GM12878 (cell line): Measurements from ENCODE around the gene CUL1. TPM values are rescaled to one million over a fixed set of nuclear protein-coding genes. Genes with fewer than 3 reads are reported as not detected.

Source experiments
- CBX5 ChIP-seq: sonication (generic); IDR thresholded peaks from 2 replicates; pipeline ENCODE4 v1.6.1; 2016; ENCODE audit warnings: low read depth, moderate library complexity, mild to moderate bottlenecking, inconsistent platforms
- NFYA ChIP-seq: IDR thresholded peaks from 2 replicates; pipeline ENCODE4 v1.6.1; 2011; ENCODE audit warnings: low read depth, mild to moderate bottlenecking, low read length, improper control_type of control experiment, borderline replicate concordance
- NR2C2 ChIP-seq: IDR thresholded peaks from 2 replicates; pipeline ENCODE4 v1.6.1; 2011; ENCODE audit warnings: borderline replicate concordance, low read depth; ENCODE audit not compliant: control insufficient read depth, insufficient read length
- SKIL ChIP-seq: fragments of 450-650 bp; IDR thresholded peaks from 2 replicates; pipeline ENCODE4 v1.6.1; 2017; ENCODE audit warnings: mild to moderate bottlenecking, low read depth, inconsistent platforms; ENCODE audit not compliant: poor library complexity, severe bottlenecking
- ZNF384 ChIP-seq: IDR thresholded peaks from 2 replicates; pipeline ENCODE4 v1.6.1; 2012; ENCODE audit warnings: low read depth, mild to moderate bottlenecking, low read length, improper control_type of control experiment, borderline replicate concordance
- polyA plus RNA-seq, 11 experiments: library from polyadenylated mRNA; depleted of rRNA in 4 of 11; unstranded in 6 of 11; stranded (reverse) in 5 of 11; fragments of >200 nt; fragmentation: Nextera tagmentation in 4 of 11; fragmentation: Illumina TruSeq in 1 of 11; extraction: Ambion mirVana in 4 of 11; extraction: Trizol in 1 of 11; gene quantifications; 1 replicate in 1 of 11; 2 replicates in 10 of 11; pipeline versions ENCODE4 v1.2.1 to v1.2.3, GENCODE V29; 2011 to 2016; ENCODE audit warnings: inconsistent platforms in 2 of 11, missing spikeins in 2 of 11, low read depth in 1 of 11
- total RNA-seq, 4 experiments: library from RNA; depleted of rRNA in 3 of 4; stranded (reverse); fragments of >200 nt in 3 of 4; fragmentation: Illumina TruSeq in 1 of 4; extraction: Trizol in 1 of 4; gene quantifications; 2 replicates each; pipeline versions ENCODE4 v1.2.1 to v1.2.3, GENCODE V29; 2013 to 2021
- TF ChIP-seq, protein P1 (sequence below): fragments of 450-650 bp; IDR thresholded peaks from 2 replicates; pipeline ENCODE4 v1.6.1; 2016; ENCODE audit warnings: mild to moderate bottlenecking, moderate library complexity, borderline replicate concordance
- TF ChIP-seq, protein P2 (sequence below): IDR thresholded peaks from 2 replicates; pipeline ENCODE4 v1.6.1; 2011; ENCODE audit warnings: borderline replicate concordance, low read depth, mild to moderate bottlenecking, moderate library complexity, low read length; ENCODE audit not compliant: insufficient read depth, poor library complexity, severe bottlenecking

The CUL1 gene
- total and polyA plus RNA-seq, 10 of the 15 experiments (the other 5 are each of a cell fraction or from before 2014, with no cell fraction given) = 13.3 to 63.9 (median 45.9) TPM

GRCh38 chr7:148813890-148814289 lies 115.2 kb downstream of the CUL1 start (continued):
- TF ChIP-seq NR2C2 (no peak), NFYA (no peak), ZNF384 (no peak), CBX5 (no peak), SKIL (no peak)
- TF ChIP-seq, protein P1, sequence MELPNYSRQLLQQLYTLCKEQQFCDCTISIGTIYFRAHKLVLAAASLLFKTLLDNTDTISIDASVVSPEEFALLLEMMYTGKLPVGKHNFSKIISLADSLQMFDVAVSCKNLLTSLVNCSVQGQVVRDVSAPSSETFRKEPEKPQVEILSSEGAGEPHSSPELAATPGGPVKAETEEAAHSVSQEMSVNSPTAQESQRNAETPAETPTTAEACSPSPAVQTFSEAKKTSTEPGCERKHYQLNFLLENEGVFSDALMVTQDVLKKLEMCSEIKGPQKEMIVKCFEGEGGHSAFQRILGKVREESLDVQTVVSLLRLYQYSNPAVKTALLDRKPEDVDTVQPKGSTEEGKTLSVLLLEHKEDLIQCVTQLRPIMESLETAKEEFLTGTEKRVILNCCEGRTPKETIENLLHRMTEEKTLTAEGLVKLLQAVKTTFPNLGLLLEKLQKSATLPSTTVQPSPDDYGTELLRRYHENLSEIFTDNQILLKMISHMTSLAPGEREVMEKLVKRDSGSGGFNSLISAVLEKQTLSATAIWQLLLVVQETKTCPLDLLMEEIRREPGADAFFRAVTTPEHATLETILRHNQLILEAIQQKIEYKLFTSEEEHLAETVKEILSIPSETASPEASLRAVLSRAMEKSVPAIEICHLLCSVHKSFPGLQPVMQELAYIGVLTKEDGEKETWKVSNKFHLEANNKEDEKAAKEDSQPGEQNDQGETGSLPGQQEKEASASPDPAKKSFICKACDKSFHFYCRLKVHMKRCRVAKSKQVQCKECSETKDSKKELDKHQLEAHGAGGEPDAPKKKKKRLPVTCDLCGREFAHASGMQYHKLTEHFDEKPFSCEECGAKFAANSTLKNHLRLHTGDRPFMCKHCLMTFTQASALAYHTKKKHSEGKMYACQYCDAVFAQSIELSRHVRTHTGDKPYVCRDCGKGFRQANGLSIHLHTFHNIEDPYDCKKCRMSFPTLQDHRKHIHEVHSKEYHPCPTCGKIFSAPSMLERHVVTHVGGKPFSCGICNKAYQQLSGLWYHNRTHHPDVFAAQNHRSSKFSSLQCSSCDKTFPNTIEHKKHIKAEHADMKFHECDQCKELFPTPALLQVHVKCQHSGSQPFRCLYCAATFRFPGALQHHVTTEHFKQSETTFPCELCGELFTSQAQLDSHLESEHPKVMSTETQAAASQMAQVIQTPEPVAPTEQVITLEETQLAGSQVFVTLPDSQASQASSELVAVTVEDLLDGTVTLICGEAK = no peak
- TF ChIP-seq, protein P2, sequence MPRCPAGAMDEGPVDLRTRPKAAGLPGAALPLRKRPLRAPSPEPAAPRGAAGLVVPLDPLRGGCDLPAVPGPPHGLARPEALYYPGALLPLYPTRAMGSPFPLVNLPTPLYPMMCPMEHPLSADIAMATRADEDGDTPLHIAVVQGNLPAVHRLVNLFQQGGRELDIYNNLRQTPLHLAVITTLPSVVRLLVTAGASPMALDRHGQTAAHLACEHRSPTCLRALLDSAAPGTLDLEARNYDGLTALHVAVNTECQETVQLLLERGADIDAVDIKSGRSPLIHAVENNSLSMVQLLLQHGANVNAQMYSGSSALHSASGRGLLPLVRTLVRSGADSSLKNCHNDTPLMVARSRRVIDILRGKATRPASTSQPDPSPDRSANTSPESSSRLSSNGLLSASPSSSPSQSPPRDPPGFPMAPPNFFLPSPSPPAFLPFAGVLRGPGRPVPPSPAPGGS = no peak
